Stomach (tissue), 9 donors: Measurements from ENCODE around the gene TM4SF18. TPM values are rescaled to one million over a fixed set of nuclear protein-coding genes. Genes with fewer than 3 reads are reported as not detected.

ENCODE experiments used
- DNase-seq, 2 donors: peaks; one replicate each; pipeline versions ENCODE4 v3.0.0 to v3.0.0-alpha.2; 2013 to 2019
- H3K27ac ChIP-seq, 5 donors: fragments of 200-600 bp in 4 of 5; sonication (generic) in 4 of 5; one replicate each; pipeline ENCODE4 v1.5.1; 2013 to 2019; ENCODE audit warnings: mild to moderate bottlenecking in 1 of 5, moderate library complexity in 1 of 5
- H3K27me3 ChIP-seq, 3 donors: fragments of 200-600 bp; sonication (generic); one replicate each; pipeline ENCODE4 v1.5.1; 2017 to 2019; ENCODE audit warnings: mixed run types in 1 of 3
- H3K36me3 ChIP-seq, 4 donors: fragments of 200-600 bp; sonication (generic); 1 replicate in 3 of 4; 2 replicates in 1 of 4; pipeline ENCODE4 v1.5.1; 2016 to 2019
- H3K4me1 ChIP-seq, 4 donors: fragments of 200-600 bp; sonication (generic); one replicate each; pipeline ENCODE4 v1.5.1; 2016 to 2019
- H3K4me3 ChIP-seq, 4 donors: fragments of 200-600 bp; sonication (generic) in 3 of 4; one replicate each; pipeline ENCODE4 v1.5.1; 2016 to 2019; ENCODE audit warnings: mild to moderate bottlenecking in 1 of 4
- H3K9me3 ChIP-seq, 4 donors: fragments of 200-600 bp; sonication (generic); one replicate each; pipeline ENCODE4 v1.5.1; 2016 to 2019
- EP300 ChIP-seq: sonication (generic); formaldehyde crosslinking; IDR thresholded peaks from one replicate; pipeline ENCODE4 v1.6.1; 2017; ENCODE audit warnings: antibody characterized with exemption
- POLR2A ChIP-seq, 4 donors: fragments of 450-650 bp; IDR thresholded peaks; one replicate each; pipeline ENCODE4 v1.6.1; 2016; ENCODE audit warnings: antibody characterized with exemption in 4 of 4, control low read depth in 2 of 4, mild to moderate bottlenecking in 1 of 4, moderate library complexity in 1 of 4
- POLR2AphosphoS5 ChIP-seq, 3 donors: sonication (generic); formaldehyde crosslinking; IDR thresholded peaks; one replicate each; pipeline ENCODE4 v1.6.1; 2016; ENCODE audit warnings: antibody characterized with exemption in 3 of 3
- WGBS, 5 donors: extraction: QIAGEN DNeasy Blood & Tissue Kit in 3 of 5; methylation state at CpG; one replicate each; pipeline versions ENCODE4 v1.1.5 to v1.1.7; 2013 to 2018; 5-methylcytosine and 5-hydroxymethylcytosine counted together
- intact Hi-C: fragments of 100-400 bp; cut with DNase I; formaldehyde crosslinking; loops from one replicate; pipeline ENCODE4 v1.15.1; 2023; ENCODE audit warnings: low total_unique reads
- polyA plus RNA-seq, 3 donors: library from polyadenylated mRNA; stranded (reverse); fragments of 200-250 nt; gene quantifications; one replicate each; pipeline ENCODE4 v1.2.3, GENCODE V29; 2013
- total RNA-seq, 5 donors: library from RNA; depleted of rRNA; stranded (reverse); fragments of >200 nt; gene quantifications; one replicate each; pipeline versions ENCODE4 v1.1.0 to v1.2.3, GENCODE V29; 2014 to 2016
- TF ChIP-seq, protein P1 (sequence below), 7 experiments: fragments of 450-650 bp in 4 of 7; fragments of 200-600 bp in 3 of 7; sonication (generic) in 3 of 7; IDR thresholded peaks; one replicate each; pipeline ENCODE4 v1.5.1; 2016 to 2019; ENCODE audit warnings: antibody characterized with exemption in 7 of 7, control low read depth in 2 of 7, mild to moderate bottlenecking in 1 of 7
- donor health status: healthy with polysubstance abuse.
- donor health status: Bipolar disorder and iron deficiency.
- donor health status: healthy.

The TM4SF18 gene
- total and polyA plus RNA-seq, 8 donors: 0.45 to 26.1 (median 1.8) TPM; not detected in 1

GRCh38 chr3:149282322-149282721 is 51.1 kb downstream of the TM4SF18 start:
- 86 to 98% (median 93%) methylated on average over 1 of the region's 1 CpG for WGBS, 5 donors
- peak overlapping the region in 1 of 5 donors; percentile 74 for H3K27ac ChIP-seq
- no peaks in the 10 kb centered on the region for H3K9me3 ChIP-seq
- intact Hi-C loops: no loop called here
- peaks cover 11 to 57% (median 32%) of the 10 kb centered on the region in 4 donors for H3K4me1 ChIP-seq
- no peak overlapping the region for H3K4me3 ChIP-seq
- no peaks in the 10 kb centered on the region for H3K27me3 ChIP-seq
- TF ChIP-seq POLR2A (IDR thresholded peaks at IDR 0.05) (no peak), POLR2AphosphoS5 (IDR thresholded peaks at IDR 0.05) (no peak), EP300 (no peak)
- TF ChIP-seq, protein P1, sequence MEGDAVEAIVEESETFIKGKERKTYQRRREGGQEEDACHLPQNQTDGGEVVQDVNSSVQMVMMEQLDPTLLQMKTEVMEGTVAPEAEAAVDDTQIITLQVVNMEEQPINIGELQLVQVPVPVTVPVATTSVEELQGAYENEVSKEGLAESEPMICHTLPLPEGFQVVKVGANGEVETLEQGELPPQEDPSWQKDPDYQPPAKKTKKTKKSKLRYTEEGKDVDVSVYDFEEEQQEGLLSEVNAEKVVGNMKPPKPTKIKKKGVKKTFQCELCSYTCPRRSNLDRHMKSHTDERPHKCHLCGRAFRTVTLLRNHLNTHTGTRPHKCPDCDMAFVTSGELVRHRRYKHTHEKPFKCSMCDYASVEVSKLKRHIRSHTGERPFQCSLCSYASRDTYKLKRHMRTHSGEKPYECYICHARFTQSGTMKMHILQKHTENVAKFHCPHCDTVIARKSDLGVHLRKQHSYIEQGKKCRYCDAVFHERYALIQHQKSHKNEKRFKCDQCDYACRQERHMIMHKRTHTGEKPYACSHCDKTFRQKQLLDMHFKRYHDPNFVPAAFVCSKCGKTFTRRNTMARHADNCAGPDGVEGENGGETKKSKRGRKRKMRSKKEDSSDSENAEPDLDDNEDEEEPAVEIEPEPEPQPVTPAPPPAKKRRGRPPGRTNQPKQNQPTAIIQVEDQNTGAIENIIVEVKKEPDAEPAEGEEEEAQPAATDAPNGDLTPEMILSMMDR (IDR thresholded peaks at IDR 0.05): no peak
- H3K36me3 ChIP-seq: no peaks in the 10 kb centered on the region
- no peak for DNase-seq

DNA sequence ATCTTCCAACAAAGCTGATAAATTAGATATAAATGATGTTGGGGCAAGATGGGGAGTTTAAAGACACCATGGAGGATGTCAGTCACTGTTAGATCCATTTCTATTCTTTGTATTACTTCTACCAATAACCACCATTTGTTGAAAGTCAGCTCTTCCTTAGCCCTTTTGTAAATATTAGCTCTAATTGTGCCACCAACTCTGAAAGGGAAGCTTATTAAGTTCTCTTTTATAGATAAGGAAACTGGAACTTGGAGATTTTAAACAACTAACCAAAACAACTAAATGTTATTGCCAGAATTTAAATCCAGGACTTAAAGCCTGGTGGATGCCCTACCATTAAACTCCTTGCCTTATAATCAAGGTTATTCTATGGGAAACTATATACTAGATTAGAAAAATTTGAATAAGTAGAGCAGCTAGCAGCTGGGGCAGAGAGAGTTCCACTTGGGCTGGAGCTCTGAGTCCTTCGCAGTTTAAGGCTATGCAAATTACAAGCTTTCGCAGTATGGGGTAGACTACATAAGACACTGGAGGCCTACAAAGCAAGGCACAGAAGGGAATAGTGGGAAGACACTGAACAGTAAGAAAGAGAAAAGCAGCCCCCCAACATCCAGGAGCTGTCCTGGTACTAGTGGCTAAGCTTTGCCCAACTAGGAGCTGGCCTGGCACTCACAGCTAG is 52.6 kb downstream of the TM4SF18 start:
- TF ChIP-seq POLR2A (IDR thresholded peaks at IDR 0.05) (no peak), EP300 (no peak), POLR2AphosphoS5 (IDR thresholded peaks at IDR 0.05) (no peak)
- TF ChIP-seq, protein P1 (IDR thresholded peaks at IDR 0.05): no peak
- no peaks in the 10 kb centered on the region for H3K36me3 ChIP-seq
- 70 to 83% (median 74%) methylated on average over 2 of the region's 2 CpGs for WGBS, 5 donors
- peaks cover 11 to 67% (median 38%) of the 10 kb centered on the region in 4 donors for H3K4me1 ChIP-seq
- no peak overlapping the region for H3K4me3 ChIP-seq
- H3K27ac ChIP-seq: peak overlapping the region in 4 of 5 donors; percentile 46 to 74 (median 61)
- intact Hi-C loops: no loop called here
- DNase-seq: no peak
- no peaks in the 10 kb centered on the region for H3K9me3 ChIP-seq
- H3K27me3 ChIP-seq: no peaks in the 10 kb centered on the region

DNA sequence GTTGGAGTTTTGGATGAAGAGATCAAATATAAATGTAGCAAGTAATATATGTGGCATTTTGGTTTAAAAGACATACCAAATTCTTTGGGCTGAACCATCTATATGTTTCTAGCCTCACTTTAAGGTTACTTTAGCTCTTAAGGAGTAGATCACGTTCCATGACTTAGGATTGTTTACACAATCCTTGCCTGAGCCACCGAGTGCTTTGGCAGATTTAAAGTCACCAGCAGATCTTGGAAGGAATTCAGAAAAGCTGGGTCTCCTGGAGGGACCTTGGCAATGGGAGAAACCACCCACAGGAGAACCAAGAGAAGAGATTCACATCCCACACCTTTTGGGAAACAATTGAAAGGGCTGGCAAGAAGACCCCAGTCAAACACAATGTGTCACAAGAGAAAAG is 54.5 kb downstream of the TM4SF18 start:
- DNase-seq: no peak
- intact Hi-C loops: loop anchor here (10.0 kb wide), 1 partner anchor 324 kb away; no protein-coding TSS in a partner anchor
- Histone ChIP-seq H3K9me3 (no peaks in the 10 kb centered on the region), H3K27ac (peak overlapping the region; percentile 34 to 88 (median 59)), H3K27me3 (no peaks in the 10 kb centered on the region), H3K36me3 (no peaks in the 10 kb centered on the region), H3K4me3 (no peak overlapping the region), H3K4me1 (peaks cover 12 to 69% (median 40%) of the 10 kb centered on the region in 4 donors)
- 15 to 45% (median 24%) methylated on average over 2 of the region's 2 CpGs for WGBS, 5 donors
- TF ChIP-seq EP300 (no peak), POLR2AphosphoS5 (IDR thresholded peaks at IDR 0.05) (no peak), POLR2A (IDR thresholded peaks at IDR 0.05) (no peak)
- TF ChIP-seq, protein P1 (IDR thresholded peaks at IDR 0.05): no peak

DNA sequence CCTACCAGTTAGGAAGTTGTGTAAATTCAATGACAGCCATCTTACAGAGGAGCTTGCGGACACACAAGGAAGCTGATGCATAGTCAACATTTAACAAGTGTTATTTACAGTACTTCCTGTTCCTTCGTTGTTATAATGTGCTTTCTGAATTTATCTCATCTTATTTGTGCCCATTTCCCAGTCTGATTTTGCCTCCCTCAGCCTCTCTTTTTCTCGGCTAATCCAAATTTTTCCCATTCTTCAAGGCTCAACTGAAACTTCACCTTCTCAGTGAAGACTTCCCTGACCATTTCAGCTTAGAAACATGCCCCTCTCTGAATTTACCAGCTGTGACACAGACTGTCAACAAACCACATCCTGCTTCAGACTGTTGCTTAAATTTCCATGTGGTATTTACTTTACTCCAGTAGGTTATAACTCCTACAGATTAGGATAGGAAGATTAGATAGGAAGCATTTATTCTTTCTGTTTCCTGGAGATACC is 56.1 kb downstream of the TM4SF18 start:
- intact Hi-C loops: loop anchor here (10.0 kb wide), 1 partner anchor 323 kb away; no protein-coding TSS in a partner anchor
- Histone ChIP-seq H3K36me3 (no peaks in the 10 kb centered on the region), H3K4me3 (no peak overlapping the region), H3K27me3 (no peaks in the 10 kb centered on the region), H3K27ac (peak overlapping the region; percentile 56 to 88 (median 68)), H3K9me3 (no peaks in the 10 kb centered on the region), H3K4me1 (peaks cover 18 to 71% (median 49%) of the 10 kb centered on the region in 4 donors)
- peak in 1 of 2 donors; percentile 78 for DNase-seq
- TF ChIP-seq, protein P1 (IDR thresholded peaks at IDR 0.05): no peak
- peak in 2 of 3 donors; percentile 86 to 90 for TF ChIP-seq POLR2AphosphoS5 (IDR thresholded peaks at IDR 0.05)
- TF ChIP-seq POLR2A (IDR thresholded peaks at IDR 0.05): no peak
- no peak for TF ChIP-seq EP300
- 14 to 32% (median 28%) methylated on average over 3 of the region's 3 CpGs for WGBS, 5 donors
